Central memory CD4-positive, alpha-beta T cell (primary cell): ENCODE measurements around the gene PDLIM7.

Experiments
- DNase-seq: peaks from one replicate; pipeline ENCODE4 v3.0.0; 2022

Gene PDLIM7

GRCh38 chr5:177504086-177505056 is 7.0 kb upstream of the PDLIM7 start:
- DNase-seq, result no peak

GRCh38 chr5:177503351-177504085 is 6.1 kb upstream of the PDLIM7 start:
- DNase-seq, result no peak

GRCh38 chr5:177502886-177503285 is 5.5 kb upstream of the PDLIM7 start:
- no peak for DNase-seq

- no peak for DNase-seq
These were observed 4.7 kb upstream of the PDLIM7 start for GRCh38 chr5:177501874-177502678.

- DNase-seq, result peak; percentile 68
These were observed 3.5 kb upstream of the PDLIM7 start for GRCh38 chr5:177500685-177501522.

GRCh38 chr5:177499842-177500241 is 2.4 kb upstream of the PDLIM7 start:
- no peak for DNase-seq

- DNase-seq, result no peak
These were observed 796 bp upstream of the PDLIM7 start for GRCh38 chr5:177498013-177498787.

GRCh38 chr5:177496727-177497291 is 595 bp downstream of the PDLIM7 start:
- DNase-seq, result no peak

- DNase-seq, result no peak
These were observed 1.2 kb downstream of the PDLIM7 start for GRCh38 chr5:177496070-177496726.

GRCh38 chr5:177495243-177496060 is 2.0 kb downstream of the PDLIM7 start:
- no peak for DNase-seq

GRCh38 chr5:177494346-177495195 is 2.8 kb downstream of the PDLIM7 start:
- no peak for DNase-seq

- DNase-seq, result no peak
These were observed 3.5 kb downstream of the PDLIM7 start for GRCh38 chr5:177493795-177494345.

GRCh38 chr5:177492841-177493240 is 4.6 kb downstream of the PDLIM7 start:
- DNase-seq, result no peak

GRCh38 chr5:177491983-177492746 is 5.2 kb downstream of the PDLIM7 start:
- DNase-seq, result no peak

GRCh38 chr5:177491429-177491945 is 5.9 kb downstream of the PDLIM7 start:
- peak; percentile 14 for DNase-seq

GRCh38 chr5:177490992-177491391 is 6.4 kb downstream of the PDLIM7 start:
- no peak for DNase-seq
